Testis (tissue), 3 donors: Measurements from ENCODE around the gene TEN1. TPM values are rescaled to one million over a fixed set of nuclear protein-coding genes. Genes with fewer than 3 reads are reported as not detected.

ENCODE experiments used
- DNase-seq: peaks from one replicate; pipeline ENCODE4 v3.0.0-alpha.2; 2019
- H3K27ac ChIP-seq, 2 donors: fragments of 200-600 bp; sonication (generic); one replicate each; pipeline ENCODE4 v1.5.1; 2019
- H3K27me3 ChIP-seq: fragments of 200-600 bp; sonication (generic); one replicate; pipeline ENCODE4 v1.5.1; 2019
- H3K36me3 ChIP-seq: fragments of 200-600 bp; sonication (generic); one replicate; pipeline ENCODE4 v1.5.1; 2017; ENCODE audit warnings: low read depth; ENCODE audit errors: missing control alignments
- H3K4me1 ChIP-seq: fragments of 200-600 bp; sonication (generic); one replicate; pipeline ENCODE4 v1.5.1; 2019
- H3K4me3 ChIP-seq, 2 donors: fragments of 200-600 bp; sonication (generic); one replicate each; pipeline ENCODE4 v1.5.1; 2017 to 2019
- H3K9me3 ChIP-seq: fragments of 200-600 bp; sonication (generic); one replicate; pipeline ENCODE4 v1.5.1; 2017
- POLR2A ChIP-seq: fragments of 450-650 bp; IDR thresholded peaks from one replicate; pipeline ENCODE4 v1.6.1; 2017; ENCODE audit warnings: antibody characterized with exemption, mild to moderate bottlenecking, moderate library complexity
- WGBS, 2 donors: methylation state at CpG; one replicate each; pipeline ENCODE4 v1.1.5; 2018; 5-methylcytosine and 5-hydroxymethylcytosine counted together
- intact Hi-C: fragments of 100-400 bp; cut with DNase I; formaldehyde crosslinking; loops from one replicate; pipeline ENCODE4 v1.15.1; 2023; ENCODE audit warnings: low total_unique reads
- polyA plus RNA-seq: library from polyadenylated mRNA; stranded (reverse); fragments of 350-450 nt; fragmentation: Illumina TruSeq; extraction: RNeasy Lipid Tissue Mini Kit (QIAGEN cat#74804); gene quantifications from one replicate; pipeline ENCODE4 v1.2.3, GENCODE V29; 2014; ENCODE audit warnings: low read depth, low replicate concordance; ENCODE audit not compliant: insufficient read depth
- total RNA-seq, 2 donors: library from RNA; depleted of rRNA; stranded (reverse); fragments of >200 nt; gene quantifications; one replicate each; pipeline ENCODE4 v1.2.3, GENCODE V29; 2016
- TF ChIP-seq, protein P1 (sequence below), 3 experiments: fragments of 450-650 bp in 2 of 3; fragments of 200-600 bp in 1 of 3; sonication (generic) in 1 of 3; IDR thresholded peaks; one replicate each; pipeline ENCODE4 v1.5.1; 2016 to 2019; ENCODE audit warnings: antibody characterized with exemption in 3 of 3, mild to moderate bottlenecking in 2 of 3, moderate library complexity in 1 of 3

Gene TEN1
- total and polyA plus RNA-seq, 3 donors from 2014 or later = 15.4 to 19.5 (median 17.8) TPM

- no peak overlapping the region for H3K4me3 ChIP-seq
- no peak for DNase-seq
- WGBS, 2 donors = 89 to 92% methylated on average over 9 of the region's 9 CpGs
- no peak overlapping the region for H3K27ac ChIP-seq
- no peaks in the 10 kb centered on the region for H3K9me3 ChIP-seq
- intact Hi-C loops = no loop called here
- H3K36me3 ChIP-seq = no peaks in the 10 kb centered on the region
- no peak for TF ChIP-seq POLR2A
- TF ChIP-seq, protein P1, sequence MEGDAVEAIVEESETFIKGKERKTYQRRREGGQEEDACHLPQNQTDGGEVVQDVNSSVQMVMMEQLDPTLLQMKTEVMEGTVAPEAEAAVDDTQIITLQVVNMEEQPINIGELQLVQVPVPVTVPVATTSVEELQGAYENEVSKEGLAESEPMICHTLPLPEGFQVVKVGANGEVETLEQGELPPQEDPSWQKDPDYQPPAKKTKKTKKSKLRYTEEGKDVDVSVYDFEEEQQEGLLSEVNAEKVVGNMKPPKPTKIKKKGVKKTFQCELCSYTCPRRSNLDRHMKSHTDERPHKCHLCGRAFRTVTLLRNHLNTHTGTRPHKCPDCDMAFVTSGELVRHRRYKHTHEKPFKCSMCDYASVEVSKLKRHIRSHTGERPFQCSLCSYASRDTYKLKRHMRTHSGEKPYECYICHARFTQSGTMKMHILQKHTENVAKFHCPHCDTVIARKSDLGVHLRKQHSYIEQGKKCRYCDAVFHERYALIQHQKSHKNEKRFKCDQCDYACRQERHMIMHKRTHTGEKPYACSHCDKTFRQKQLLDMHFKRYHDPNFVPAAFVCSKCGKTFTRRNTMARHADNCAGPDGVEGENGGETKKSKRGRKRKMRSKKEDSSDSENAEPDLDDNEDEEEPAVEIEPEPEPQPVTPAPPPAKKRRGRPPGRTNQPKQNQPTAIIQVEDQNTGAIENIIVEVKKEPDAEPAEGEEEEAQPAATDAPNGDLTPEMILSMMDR (IDR thresholded peaks at IDR 0.05) = no peak
- H3K4me1 ChIP-seq = no peaks in the 10 kb centered on the region
- H3K27me3 ChIP-seq = no peaks in the 10 kb centered on the region
These were observed 69.7 kb downstream of the TEN1 start for GRCh38 chr17:76048711-76049110.

- WGBS, 2 donors = 84 to 91% methylated on average over 3 of the region's 3 CpGs
- TF ChIP-seq, protein P1 (IDR thresholded peaks at IDR 0.05) = no peak
- TF ChIP-seq POLR2A = no peak
- no peak for DNase-seq
- H3K9me3 ChIP-seq = no peaks in the 10 kb centered on the region
- H3K4me3 ChIP-seq = no peak overlapping the region
- no peaks in the 10 kb centered on the region for H3K4me1 ChIP-seq
- intact Hi-C loops = no loop called here
- H3K36me3 ChIP-seq = no peaks in the 10 kb centered on the region
- H3K27me3 ChIP-seq = no peaks in the 10 kb centered on the region
- H3K27ac ChIP-seq = no peak overlapping the region
These were observed 70.2 kb downstream of the TEN1 start for GRCh38 chr17:76049239-76049638.

GRCh38 chr17:76049836-76050537 lies 70.9 kb downstream of the TEN1 start:
- no peak for TF ChIP-seq POLR2A
- TF ChIP-seq, protein P1 (IDR thresholded peaks at IDR 0.05) = no peak
- intact Hi-C loops = no loop called here
- 90 to 92% methylated on average over 15 of the region's 15 CpGs for WGBS, 2 donors
- DNase-seq = no peak
- Histone ChIP-seq H3K36me3 (no peaks in the 10 kb centered on the region), H3K27me3 (no peaks in the 10 kb centered on the region), H3K4me3 (no peak overlapping the region), H3K27ac (no peak overlapping the region), H3K9me3 (no peaks in the 10 kb centered on the region), H3K4me1 (no peaks in the 10 kb centered on the region)

Other genes with a start within 250 kb of the TEN1 start
- gene GALK1, start 214.0 kb upstream of the TEN1 start, total RNA-seq = 10 to 100 TPM; 31.9 to 50.7 TPM
- gene GALK1, start 214.0 kb upstream of the TEN1 start, polyA plus RNA-seq = 32.1 TPM
- 10 to 100 TPM; 57.2 to 76.0 TPM for gene UNK, start 194.4 kb upstream of the TEN1 start, total RNA-seq
- gene UNK, start 194.4 kb upstream of the TEN1 start, polyA plus RNA-seq = 66.7 TPM
- gene UNC13D, start 134.8 kb upstream of the TEN1 start, total RNA-seq = 10 to 100 TPM; 15.0 to 20.4 TPM
- 10.2 TPM for gene UNC13D, start 134.8 kb upstream of the TEN1 start, polyA plus RNA-seq
- gene WBP2, start 123.9 kb upstream of the TEN1 start, total RNA-seq = 100 to 1,000 TPM in 1 of 2 donors, 10 to 100 TPM in 1; 96.1 to 127 TPM
- gene WBP2, start 123.9 kb upstream of the TEN1 start, polyA plus RNA-seq = 217 TPM
- 10 to 100 TPM; 43.5 to 48.6 TPM for gene TRIM47, start 100.7 kb upstream of the TEN1 start, total RNA-seq
- 18.3 TPM for gene TRIM47, start 100.7 kb upstream of the TEN1 start, polyA plus RNA-seq
- gene TRIM65, start 82.3 kb upstream of the TEN1 start, total RNA-seq = 10 to 100 TPM; 23.4 to 25.5 TPM
- 8.6 TPM for gene TRIM65, start 82.3 kb upstream of the TEN1 start, polyA plus RNA-seq
- 10 to 100 TPM; 88.2 to 88.7 TPM for gene MRPL38, start 74.4 kb upstream of the TEN1 start, total RNA-seq
- gene MRPL38, start 74.4 kb upstream of the TEN1 start, polyA plus RNA-seq = 101 TPM
- 100 to 1,000 TPM in 1 of 2 donors, 10 to 100 TPM in 1; 81.1 to 119 TPM for gene FBF1, start 38.2 kb upstream of the TEN1 start, total RNA-seq
- 85.4 TPM for gene FBF1, start 38.2 kb upstream of the TEN1 start, polyA plus RNA-seq
- 10 to 100 TPM; 64.1 to 77.7 TPM for gene ACOX1, start 74 bp upstream of the TEN1 start, total RNA-seq
- 24.1 TPM for gene ACOX1, start 74 bp upstream of the TEN1 start, polyA plus RNA-seq
- gene CDK3, start 21.6 kb downstream of the TEN1 start, total RNA-seq = 10 to 100 TPM; 16.9 to 17.1 TPM
- 15.0 TPM for gene CDK3, start 21.6 kb downstream of the TEN1 start, polyA plus RNA-seq
- gene EVPL, start 48.1 kb downstream of the TEN1 start, total RNA-seq = 1 to 10 TPM; 2.7 to 3.5 TPM
- gene EVPL, start 48.1 kb downstream of the TEN1 start, polyA plus RNA-seq = 1.2 TPM
- 10 to 100 TPM; 49.2 to 53.4 TPM for gene SRP68, start 93.3 kb downstream of the TEN1 start, total RNA-seq
- 79.6 TPM for gene SRP68, start 93.3 kb downstream of the TEN1 start, polyA plus RNA-seq
- gene GALR2, start 95.5 kb downstream of the TEN1 start, total RNA-seq = 1 to 10 TPM in 1 of 2 donors, under 1 TPM in 1; 0.31 to 1.6 TPM
- gene GALR2, start 95.5 kb downstream of the TEN1 start, polyA plus RNA-seq = 0.47 TPM
- gene ZACN, start 99.9 kb downstream of the TEN1 start, total RNA-seq = under 1 TPM in 1 of 2 donors, not detected in 1; 0.31 TPM
- 0.13 TPM for gene ZACN, start 99.9 kb downstream of the TEN1 start, polyA plus RNA-seq
- 100 to 1,000 TPM; 138 TPM for gene EXOC7, start 124.5 kb downstream of the TEN1 start, total RNA-seq
- 99.1 TPM for gene EXOC7, start 124.5 kb downstream of the TEN1 start, polyA plus RNA-seq
- 10 to 100 TPM; 22.9 to 29.4 TPM for gene FOXJ1, start 162.0 kb downstream of the TEN1 start, total RNA-seq
- gene FOXJ1, start 162.0 kb downstream of the TEN1 start, polyA plus RNA-seq = 30.5 TPM